Measurements from ENCODE around the gene BACH2.
"Not testable (repeated sequence)": the region's sequence is repeated elsewhere in the genome, so short reads cannot be mapped to it uniquely, and the experiment has no call there.

Gene BACH2

GRCh38 chr6:89980353-89980752, 316.3 kb downstream of the BACH2 start:
- in situ Hi-C loops (cut with HindIII; ENCODE audit: low sequenced_read_pairs): loop anchor here (25.0 kb wide), 2 partner anchors 307 to 532 kb away; partner anchors contain the start of gene BACH2

DNA sequence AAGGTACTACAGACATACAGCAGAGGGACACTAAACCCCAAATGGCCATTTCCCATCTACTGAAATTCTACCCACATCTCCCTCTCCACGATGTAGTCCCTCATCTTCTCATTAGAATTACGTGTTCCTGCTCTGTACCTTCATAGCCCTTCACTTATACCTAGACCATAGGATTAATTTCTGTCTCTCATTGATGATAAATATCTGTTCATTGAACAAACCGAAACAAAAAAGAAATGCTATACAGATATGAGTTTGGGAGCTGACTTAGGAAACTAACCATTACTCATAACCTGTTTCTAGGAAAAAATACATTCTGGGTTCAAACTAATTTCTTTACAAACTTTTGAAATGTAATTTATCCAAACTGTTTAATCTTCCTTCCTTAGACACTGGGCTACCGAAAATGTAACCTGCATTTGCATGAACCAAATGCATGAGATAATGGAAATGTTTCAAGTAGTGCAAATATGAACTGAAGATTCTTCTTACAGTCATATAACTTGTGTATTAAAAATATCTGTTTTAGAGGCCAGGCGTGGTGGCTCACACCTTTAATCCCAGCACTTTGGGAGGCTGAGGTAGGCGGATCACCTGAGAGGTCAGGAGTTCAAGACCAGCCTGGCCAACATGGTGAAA, 317.0 kb downstream of the BACH2 start:
- in situ Hi-C loops (cut with HindIII; ENCODE audit: low sequenced_read_pairs): loop anchor here (25.0 kb wide), 2 partner anchors 308 to 533 kb away; partner anchors contain the start of gene BACH2

DNA sequence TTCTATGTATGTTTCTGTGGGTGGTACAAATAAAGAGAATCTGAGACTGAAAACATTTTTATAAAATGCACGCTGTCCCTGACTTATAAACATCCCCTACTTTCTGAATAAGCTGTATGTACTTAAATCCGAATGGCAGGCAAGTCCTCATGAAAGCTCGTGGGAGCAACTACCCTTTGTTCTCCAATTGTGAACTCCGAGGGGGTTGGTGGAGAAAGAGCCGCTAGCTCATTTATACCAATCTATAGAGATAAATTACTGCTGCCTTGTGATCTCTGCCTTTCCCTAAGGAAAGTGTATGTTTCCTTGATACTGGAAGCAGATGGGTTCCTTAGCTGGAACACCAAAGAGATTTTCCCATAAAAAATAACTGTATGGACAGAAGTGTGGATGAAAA, 317.9 kb downstream of the BACH2 start:
- in situ Hi-C loops (cut with HindIII; ENCODE audit: low sequenced_read_pairs): loop anchor here (25.0 kb wide), 2 partner anchors 309 to 534 kb away; partner anchors contain the start of gene BACH2

GRCh38 chr6:89977808-89978748, 318.6 kb downstream of the BACH2 start:
- in situ Hi-C loops (cut with HindIII; ENCODE audit: low sequenced_read_pairs): loop anchor here (25.0 kb wide), 2 partner anchors 309 to 534 kb away; partner anchors contain the start of gene BACH2

- in situ Hi-C loops (cut with HindIII; ENCODE audit: low sequenced_read_pairs): loop anchor here (25.0 kb wide), 2 partner anchors 311 to 536 kb away; partner anchors contain the start of gene BACH2
These were observed 320.0 kb downstream of the BACH2 start for GRCh38 chr6:89976694-89977020.

DNA sequence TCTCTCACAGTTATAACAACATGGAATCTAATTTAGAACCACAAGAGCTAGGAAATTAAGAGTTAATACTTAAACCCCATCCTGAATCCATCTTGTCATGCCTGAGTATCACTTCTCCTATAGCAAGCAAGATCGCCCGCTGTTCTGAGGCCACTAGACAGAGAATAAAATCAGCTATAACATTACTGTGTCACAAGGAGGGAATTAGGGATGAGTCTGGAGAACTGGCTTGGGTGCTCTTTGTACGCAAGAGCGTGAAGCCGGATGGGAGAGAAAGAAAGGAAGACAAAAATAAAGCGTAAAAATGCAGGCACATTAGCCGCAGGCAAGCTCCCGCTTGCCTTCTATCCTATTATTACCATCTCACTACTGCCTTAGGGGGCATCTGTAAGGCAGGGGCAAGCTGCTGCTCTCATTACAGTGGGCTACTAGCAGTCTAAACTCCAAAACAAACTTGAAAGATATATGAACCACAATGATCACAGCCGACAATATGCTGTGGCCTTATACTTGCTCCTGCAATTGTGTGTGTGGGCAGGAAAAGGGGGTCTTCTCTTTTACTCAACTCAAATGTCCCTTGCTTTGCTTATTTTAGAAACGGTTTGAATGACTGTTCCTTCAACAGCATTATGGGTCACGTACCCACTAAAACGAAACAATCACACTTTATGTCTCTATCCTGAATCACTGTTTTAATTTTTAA, 320.5 kb downstream of the BACH2 start:
- in situ Hi-C loops (cut with HindIII; ENCODE audit: low sequenced_read_pairs): loop anchor here (25.0 kb wide), 2 partner anchors 311 to 536 kb away; partner anchors contain the start of gene BACH2

GRCh38 chr6:89975366-89975765, 321.3 kb downstream of the BACH2 start:
- in situ Hi-C loops (cut with HindIII; ENCODE audit: low sequenced_read_pairs): loop anchor here (25.0 kb wide), 2 partner anchors 312 to 537 kb away; partner anchors contain the start of gene BACH2

DNA sequence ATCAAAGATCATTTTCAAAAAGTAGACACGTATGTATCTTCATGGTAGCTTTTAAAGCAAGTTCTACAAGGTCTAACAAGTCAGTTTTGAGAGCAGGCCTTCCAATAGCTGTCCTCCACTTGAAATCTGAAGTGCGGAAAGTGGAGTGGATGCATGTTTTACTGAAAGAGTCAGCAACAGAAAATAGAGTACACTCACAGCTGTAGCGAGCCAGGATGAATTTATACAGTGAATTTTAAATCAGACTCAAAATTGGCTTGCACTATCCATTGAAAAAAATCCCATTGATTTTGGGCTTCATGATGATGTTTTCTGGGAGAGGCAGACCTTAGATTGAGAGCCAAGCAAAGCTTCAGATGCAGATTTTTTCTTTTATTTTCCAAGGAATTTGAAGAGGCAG, 321.8 kb downstream of the BACH2 start:
- in situ Hi-C loops (cut with HindIII; ENCODE audit: low sequenced_read_pairs): loop anchor here (25.0 kb wide), 2 partner anchors 312 to 537 kb away; partner anchors contain the start of gene BACH2

DNA sequence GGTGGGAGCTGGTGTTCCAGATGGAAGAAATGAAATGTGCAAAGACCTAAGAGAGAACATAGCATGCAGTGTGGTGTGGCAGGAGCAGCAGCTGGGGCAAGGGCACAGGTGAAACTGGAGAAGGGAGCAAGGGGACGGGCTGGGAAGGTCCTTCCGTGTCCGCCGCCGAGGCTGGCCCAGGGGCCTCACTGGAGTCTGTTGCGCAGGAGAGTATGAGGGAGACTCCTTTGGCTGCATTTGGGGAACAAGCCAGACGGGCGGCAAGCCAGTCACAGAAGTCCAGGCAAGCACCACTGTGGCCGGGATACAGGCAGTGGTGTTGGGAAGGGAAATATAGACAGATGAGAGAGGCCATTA, 324.6 kb downstream of the BACH2 start:
- in situ Hi-C loops (cut with HindIII; ENCODE audit: low sequenced_read_pairs): no loop called here

DNA sequence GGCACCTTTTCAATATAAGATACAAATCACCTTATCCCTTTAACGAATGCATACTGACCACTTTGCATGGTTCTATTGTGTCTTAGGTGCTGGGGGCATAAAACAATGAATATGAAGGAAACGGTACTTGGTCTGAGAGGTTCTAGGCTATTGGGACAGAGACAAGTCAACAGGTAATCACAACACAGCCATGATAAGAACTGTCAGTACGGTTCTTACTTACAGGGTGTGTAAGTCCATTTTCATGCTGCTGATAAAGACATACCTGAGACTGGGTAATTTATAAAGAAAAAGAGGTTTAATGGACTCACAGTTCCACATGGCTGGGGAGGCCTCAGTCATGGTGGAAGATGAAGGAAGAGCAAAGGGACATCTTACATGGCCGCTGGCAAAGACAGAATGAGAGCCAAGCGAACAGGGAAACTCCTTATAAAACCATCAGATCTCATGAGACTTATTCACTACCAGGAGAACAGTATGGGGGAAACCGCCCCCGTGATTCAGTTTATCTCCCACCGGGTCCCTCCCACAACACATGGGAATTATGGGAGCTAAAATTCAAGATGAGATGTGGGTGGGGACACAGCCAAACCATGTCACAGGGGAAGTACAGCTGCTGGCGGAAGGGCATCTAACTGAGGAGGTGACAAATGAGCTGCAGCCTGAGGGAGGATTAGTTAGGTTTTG, 325.2 kb downstream of the BACH2 start:
- in situ Hi-C loops (cut with HindIII; ENCODE audit: low sequenced_read_pairs): not testable (repeated sequence)

DNA sequence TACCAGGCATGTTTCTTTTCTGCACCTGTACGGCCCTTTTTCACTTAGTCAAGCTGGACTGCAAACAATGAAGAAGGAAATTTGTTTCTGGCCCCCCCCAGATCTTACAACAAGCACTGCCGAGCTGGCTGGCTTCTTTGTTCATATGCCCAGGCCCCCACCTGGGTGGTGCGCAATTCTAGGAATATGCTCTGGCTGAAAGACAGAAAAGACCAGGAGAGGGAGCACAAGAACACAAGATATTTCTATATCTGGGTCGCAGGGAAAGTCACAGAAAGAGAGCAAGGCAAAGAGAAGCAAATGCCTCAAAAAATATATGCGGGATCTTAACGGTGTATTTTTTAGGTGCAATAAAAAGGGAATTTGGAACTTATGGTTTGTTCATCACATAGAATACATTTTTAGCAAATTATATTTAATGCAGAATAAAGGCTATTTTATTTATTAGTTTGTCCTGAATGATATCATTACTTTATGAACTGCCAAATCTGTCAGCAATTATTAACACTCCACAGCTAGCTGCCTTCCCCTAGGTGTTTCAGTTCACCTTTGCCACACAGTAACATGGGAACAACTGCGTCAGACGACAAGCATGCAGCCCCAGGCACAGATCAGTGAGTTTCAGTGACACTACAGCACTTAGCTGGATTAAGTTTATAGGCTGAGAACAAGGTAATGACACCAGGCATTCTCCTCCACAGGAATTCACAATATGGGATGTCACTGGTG, 325.9 kb downstream of the BACH2 start:
- in situ Hi-C loops (cut with HindIII; ENCODE audit: low sequenced_read_pairs): no loop called here

- in situ Hi-C loops (cut with HindIII; ENCODE audit: low sequenced_read_pairs): no loop called here
These were observed 326.6 kb downstream of the BACH2 start for GRCh38 chr6:89970072-89970471.

GRCh38 chr6:89966913-89967312, 329.7 kb downstream of the BACH2 start:
- in situ Hi-C loops (cut with HindIII; ENCODE audit: low sequenced_read_pairs): no loop called here

DNA sequence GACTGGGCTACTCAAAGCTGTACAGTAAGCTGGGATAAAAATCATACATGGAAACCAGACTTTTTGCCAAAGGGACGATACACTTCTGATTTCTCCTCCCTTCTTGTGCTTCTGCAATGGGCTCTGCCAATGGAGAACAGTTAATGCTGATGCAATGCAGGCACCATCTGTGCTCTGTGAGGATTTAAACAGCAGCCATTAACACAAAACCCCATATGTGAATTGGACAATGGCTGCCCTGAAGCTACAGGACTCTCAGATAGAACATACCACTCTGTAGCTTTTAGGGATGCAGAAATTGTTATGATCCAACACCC, 330.5 kb downstream of the BACH2 start:
- in situ Hi-C loops (cut with HindIII; ENCODE audit: low sequenced_read_pairs): no loop called here

GRCh38 chr6:89965441-89966227, 331.0 kb downstream of the BACH2 start:
- in situ Hi-C loops (cut with HindIII; ENCODE audit: low sequenced_read_pairs): no loop called here

DNA sequence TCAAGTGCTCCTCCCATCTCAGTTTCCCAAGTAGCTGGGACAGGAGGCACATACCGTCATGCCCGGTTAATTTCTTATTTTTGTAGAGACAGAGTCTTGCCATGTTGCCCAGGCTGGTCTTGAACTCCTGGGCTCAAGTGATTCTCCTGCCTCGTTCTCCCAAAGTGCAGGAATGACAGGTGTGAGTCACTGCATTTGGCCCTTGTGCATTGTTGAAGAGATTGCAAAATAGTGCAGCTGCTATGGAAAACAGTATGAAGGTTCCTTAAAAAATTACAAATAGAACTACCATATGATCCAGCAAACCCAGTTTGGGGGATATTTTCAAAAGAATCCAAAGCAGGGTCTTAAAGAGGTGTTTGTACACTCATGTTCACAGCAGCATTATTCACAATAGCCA, 333.3 kb downstream of the BACH2 start:
- in situ Hi-C loops (cut with HindIII; ENCODE audit: low sequenced_read_pairs): no loop called here

DNA sequence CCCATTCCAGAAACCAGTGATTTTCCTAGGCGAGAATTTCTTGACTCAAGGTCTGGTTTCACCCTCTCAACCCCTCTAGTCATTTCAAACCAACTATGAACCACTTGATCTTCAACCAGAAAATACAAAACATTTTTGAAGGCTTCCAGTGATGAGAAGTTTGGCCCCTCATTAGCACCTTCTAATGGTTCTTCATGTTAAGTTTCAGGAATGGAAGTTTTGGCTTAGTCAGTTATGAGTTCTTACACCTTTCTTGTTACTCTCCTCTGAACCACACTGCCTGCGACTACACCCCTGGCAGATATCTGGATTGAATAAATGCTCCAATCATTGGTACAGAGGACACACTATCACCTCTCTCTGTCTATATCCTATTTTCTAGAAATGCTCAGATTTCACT, 335.2 kb downstream of the BACH2 start:
- in situ Hi-C loops (cut with HindIII; ENCODE audit: low sequenced_read_pairs): no loop called here

DNA sequence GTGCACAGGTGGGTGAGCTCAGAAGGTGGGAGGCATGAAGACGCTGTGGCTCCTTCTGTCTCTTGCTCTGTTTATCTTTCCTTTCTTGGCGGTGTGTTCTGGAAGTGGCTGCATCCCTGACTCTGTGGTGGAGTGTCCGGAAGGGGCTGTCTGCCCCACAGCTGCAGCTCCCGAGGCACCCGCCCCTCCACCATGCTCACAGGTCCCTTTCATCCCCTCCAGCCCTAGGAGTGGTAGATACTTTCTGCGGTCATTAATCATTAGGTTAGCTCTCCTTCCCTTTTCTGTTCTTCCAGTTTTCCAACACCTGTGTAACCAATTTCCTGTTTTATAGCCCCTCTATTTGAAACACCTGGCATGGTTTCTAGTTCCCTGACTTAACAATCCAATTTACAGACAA, 336.8 kb downstream of the BACH2 start:
- in situ Hi-C loops (cut with HindIII; ENCODE audit: low sequenced_read_pairs): no loop called here

GRCh38 chr6:89956182-89956581, 340.5 kb downstream of the BACH2 start:
- in situ Hi-C loops (cut with HindIII; ENCODE audit: low sequenced_read_pairs): no loop called here

Measured in DLD1 (cell line).